ENCODE results near the gene NUPR1. TPM values are rescaled to one million over a fixed set of nuclear protein-coding genes. Genes with fewer than 3 reads are reported as not detected.
"Not testable (repeated sequence)": the region's sequence is repeated elsewhere in the genome, so short reads cannot be mapped to it uniquely, and the experiment has no call there.

Gene NUPR1
- total RNA-seq, 2 experiments from 2014 or later, result not detected

DNA sequence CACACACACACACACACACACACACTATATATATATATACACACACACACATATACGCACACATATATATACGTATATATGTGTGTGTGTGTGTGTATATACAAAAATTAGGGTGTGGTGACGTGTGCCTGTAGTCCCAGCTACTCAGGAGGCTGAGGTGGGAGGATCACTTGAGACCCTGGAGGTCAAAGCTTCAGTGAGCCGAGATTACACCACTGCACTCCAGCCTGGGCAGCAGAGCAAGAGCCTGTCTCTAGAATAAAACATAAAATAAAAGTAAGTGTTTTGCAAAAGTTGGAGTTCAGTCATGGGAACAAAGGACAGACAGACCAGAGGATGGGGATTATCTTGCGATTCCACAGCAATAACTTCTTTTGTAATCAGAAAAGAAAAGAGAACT lies 10.8 kb downstream of the NUPR1 start:
- DNase-seq (ENCODE audit: low spot score), result no peak
- Histone ChIP-seq H3K36me3 (ENCODE audit: insufficient read depth, low read length) (no peaks in the 10 kb centered on the region), H3K4me1 (ENCODE audit: insufficient read depth, low read length, poor library complexity, severe bottlenecking) (peaks cover 7% of the 10 kb centered on the region), H3K27ac (ENCODE audit: low read depth, low read length, poor library complexity, severe bottlenecking) (no peak overlapping the region), H3K9me3 (ENCODE audit: low read length) (no peaks in the 10 kb centered on the region), H3K4me3 (ENCODE audit: low read depth, low read length, poor library complexity, severe bottlenecking) (no peak overlapping the region), H3K79me2 (ENCODE audit: insufficient read depth, low read depth, low read length) (no peaks in the 10 kb centered on the region), H2AFZ (ENCODE audit: low read length) (no peak overlapping the region), H3K9me2 (ENCODE audit: insufficient read depth, low read length) (no peaks in the 10 kb centered on the region), H4K20me1 (ENCODE audit: insufficient read depth, low read length) (no peaks in the 10 kb centered on the region), H3K4me2 (ENCODE audit: low read length) (no peak overlapping the region)
- ChIA-PET CTCF (ENCODE audit: unreplicated experiment) (no interaction called here), POLR2A (no interaction called here)
- TF ChIP-seq CTCF (conservative IDR thresholded peaks at IDR 0.05; ENCODE audit: low read length) (no peak), EZH2phosphoT487 (IDR thresholded peaks at IDR 0.05; ENCODE audit: borderline replicate concordance, low read depth, low read length) (no peak)
- intact Hi-C loops (cut with micrococcal nuclease; ENCODE audit: unreplicated experiment), result no loop called here
- no TSS peak for BruUV-seq (replicated peaks)

- H3K27ac ChIP-seq (ENCODE audit: low read depth, low read length, poor library complexity, severe bottlenecking); BruUV-seq (replicated peaks); H3K36me3 ChIP-seq (ENCODE audit: insufficient read depth, low read length); H3K9me2 ChIP-seq (ENCODE audit: insufficient read depth, low read length); H2AFZ ChIP-seq (ENCODE audit: low read length); H4K20me1 ChIP-seq (ENCODE audit: insufficient read depth, low read length); H3K9me3 ChIP-seq (ENCODE audit: low read length); H3K79me2 ChIP-seq (ENCODE audit: insufficient read depth, low read depth, low read length); CTCF ChIA-PET (ENCODE audit: unreplicated experiment); DNase-seq (ENCODE audit: low spot score); H3K4me1 ChIP-seq (ENCODE audit: insufficient read depth, low read length, poor library complexity, severe bottlenecking); H3K4me3 ChIP-seq (ENCODE audit: low read depth, low read length, poor library complexity, severe bottlenecking); POLR2A ChIA-PET; H3K4me2 ChIP-seq (ENCODE audit: low read length); intact Hi-C loops (cut with micrococcal nuclease; ENCODE audit: unreplicated experiment): not testable (repeated sequence)
These were observed 11.5 kb downstream of the NUPR1 start for GRCh38 chr16:28527100-28527785.

- H3K4me2 ChIP-seq (ENCODE audit: low read length), result no peak overlapping the region
- ChIA-PET POLR2A (no interaction called here), CTCF (ENCODE audit: unreplicated experiment) (no interaction called here)
These were observed 12.3 kb downstream of the NUPR1 start for GRCh38 chr16:28526201-28527099.

More at GRCh38 chr16:28526201-28527099, 12.3 kb downstream of the NUPR1 start:
- no peak overlapping the region for H3K27ac ChIP-seq (ENCODE audit: low read depth, low read length, poor library complexity, severe bottlenecking)
- no peak for DNase-seq (ENCODE audit: low spot score)
- intact Hi-C loops (cut with micrococcal nuclease; ENCODE audit: unreplicated experiment), result no loop called here
- peaks cover 10% of the 10 kb centered on the region for H3K4me1 ChIP-seq (ENCODE audit: insufficient read depth, low read length, poor library complexity, severe bottlenecking)
- no peak overlapping the region for H3K4me3 ChIP-seq (ENCODE audit: low read depth, low read length, poor library complexity, severe bottlenecking)
- no peaks in the 10 kb centered on the region for H3K79me2 ChIP-seq (ENCODE audit: insufficient read depth, low read depth, low read length)
- H4K20me1 ChIP-seq (ENCODE audit: insufficient read depth, low read length), result no peaks in the 10 kb centered on the region
- no peak overlapping the region for H2AFZ ChIP-seq (ENCODE audit: low read length)
- no TSS peak for BruUV-seq (replicated peaks)
- no peaks in the 10 kb centered on the region for H3K36me3 ChIP-seq (ENCODE audit: insufficient read depth, low read length)
- TF ChIP-seq EZH2phosphoT487 (IDR thresholded peaks at IDR 0.05; ENCODE audit: borderline replicate concordance, low read depth, low read length) (no peak), CTCF (conservative IDR thresholded peaks at IDR 0.05; ENCODE audit: low read length) (no peak)
- H3K9me2 ChIP-seq (ENCODE audit: insufficient read depth, low read length), result no peaks in the 10 kb centered on the region
- no peaks in the 10 kb centered on the region for H3K9me3 ChIP-seq (ENCODE audit: low read length)
